Measurements from ENCODE around the gene JMJD1C. TPM values are rescaled to one million over a fixed set of nuclear protein-coding genes. Genes with fewer than 3 reads are reported as not detected.

JMJD1C gene
- total and polyA plus RNA-seq, 10 of the 15 experiments (the other 5 are each of a cell fraction or from before 2014, with no cell fraction given), result 31.2 to 83.3 (median 49.5) TPM

GRCh38 chr10:63331586-63331985 is 134.2 kb downstream of the JMJD1C start (continued):
- TF ChIP-seq, protein P1, sequence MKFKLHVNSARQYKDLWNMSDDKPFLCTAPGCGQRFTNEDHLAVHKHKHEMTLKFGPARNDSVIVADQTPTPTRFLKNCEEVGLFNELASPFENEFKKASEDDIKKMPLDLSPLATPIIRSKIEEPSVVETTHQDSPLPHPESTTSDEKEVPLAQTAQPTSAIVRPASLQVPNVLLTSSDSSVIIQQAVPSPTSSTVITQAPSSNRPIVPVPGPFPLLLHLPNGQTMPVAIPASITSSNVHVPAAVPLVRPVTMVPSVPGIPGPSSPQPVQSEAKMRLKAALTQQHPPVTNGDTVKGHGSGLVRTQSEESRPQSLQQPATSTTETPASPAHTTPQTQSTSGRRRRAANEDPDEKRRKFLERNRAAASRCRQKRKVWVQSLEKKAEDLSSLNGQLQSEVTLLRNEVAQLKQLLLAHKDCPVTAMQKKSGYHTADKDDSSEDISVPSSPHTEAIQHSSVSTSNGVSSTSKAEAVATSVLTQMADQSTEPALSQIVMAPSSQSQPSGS (IDR thresholded peaks at IDR 0.05; ENCODE audit: low read length), result no peak

DNA sequence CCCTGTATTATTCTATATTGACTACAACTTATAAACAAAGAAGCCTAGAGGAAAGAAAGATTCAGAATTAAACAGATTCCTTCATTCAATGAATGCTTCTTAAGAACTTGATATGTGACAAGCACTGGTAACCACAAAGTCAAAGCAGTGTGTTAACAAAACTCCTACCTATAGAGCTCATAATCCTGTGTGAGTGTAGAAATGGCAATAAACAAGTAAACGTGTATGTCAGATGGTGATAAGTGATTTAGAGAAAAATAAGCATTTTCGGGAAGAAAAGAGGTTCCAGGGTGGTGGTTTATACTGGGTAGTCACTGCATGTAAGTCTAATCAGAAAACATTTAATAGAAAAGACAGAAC is 141.3 kb downstream of the JMJD1C start:
- no peaks in the 10 kb centered on the region for H3K27me3 ChIP-seq (replicated peaks in 1 of 2; ENCODE audit: control insufficient read depth in 2 of 2, insufficient read depth in 2 of 2, low read length in 1 of 2)
- no peak overlapping the region for H3K9ac ChIP-seq (ENCODE audit: control insufficient read depth, insufficient read depth, low read length)
- H2AFZ ChIP-seq (ENCODE audit: control insufficient read depth, low read depth, low read length), result no peak overlapping the region
- no peak overlapping the region for H3K4me2 ChIP-seq (ENCODE audit: control insufficient read depth, insufficient read depth)
- no peaks in the 10 kb centered on the region for H3K9me3 ChIP-seq (replicated peaks; ENCODE audit: control insufficient read depth, insufficient read depth, low read length)
- H3K79me2 ChIP-seq (ENCODE audit: control insufficient read depth, insufficient read depth, low read length), result no peaks in the 10 kb centered on the region; the same call in 1 of the 2 replicates
- no peaks in the 10 kb centered on the region for H3K36me3 ChIP-seq (ENCODE audit: control insufficient read depth in 2 of 2, insufficient read depth in 2 of 2, low read length in 1 of 2)
- FAIRE-seq, result no peak
- no peak overlapping the region for H3K27ac ChIP-seq (ENCODE audit: control insufficient read depth, insufficient read depth)
- H3K4me1 ChIP-seq (ENCODE audit: control insufficient read depth, insufficient read depth, low read length), result no peaks in the 10 kb centered on the region
- no peak overlapping the region for H3K4me3 ChIP-seq
- ChIA-PET CTCF (interaction anchor here (1.1 to 1.2 kb wide), 3 partner anchors 13 to 396 kb away, joined by 4 to 6 read pairs (median 5); no protein-coding TSS in a partner anchor), RAD21 (ENCODE audit: unreplicated experiment) (no interaction called here), POLR2A (interaction anchor here (1.2 kb wide), 1 partner anchor 12 kb away, joined by 5 read pairs; no protein-coding TSS in a partner anchor), SMC1A (ENCODE audit: uncharacterized antibody, unreplicated experiment) (interaction anchor here (0.9 to 1.9 kb wide), 9 partner anchors 11 to 62 kb away, joined by 3 to 6 read pairs (median 4); no protein-coding TSS in a partner anchor)
- DNase-seq (ENCODE audit: low read depth, low spot score), result no peak
- TF ChIP-seq ESRRA (IDR thresholded peaks at IDR 0.05; ENCODE audit: low read length) (no peak), REST (IDR thresholded peaks at IDR 0.05; ENCODE audit: low read depth, low read length) (no peak), MAX (IDR thresholded peaks at IDR 0.05; ENCODE audit: low read depth, low read length) (no peak)
- TF ChIP-seq, protein P2, sequence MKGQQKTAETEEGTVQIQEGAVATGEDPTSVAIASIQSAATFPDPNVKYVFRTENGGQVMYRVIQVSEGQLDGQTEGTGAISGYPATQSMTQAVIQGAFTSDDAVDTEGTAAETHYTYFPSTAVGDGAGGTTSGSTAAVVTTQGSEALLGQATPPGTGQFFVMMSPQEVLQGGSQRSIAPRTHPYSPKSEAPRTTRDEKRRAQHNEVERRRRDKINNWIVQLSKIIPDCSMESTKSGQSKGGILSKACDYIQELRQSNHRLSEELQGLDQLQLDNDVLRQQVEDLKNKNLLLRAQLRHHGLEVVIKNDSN (IDR thresholded peaks at IDR 0.05; ENCODE audit: borderline replicate concordance, extremely low read length, insufficient read depth, low read depth, low read length), result no peak
- BruUV-seq (replicated peaks), result no TSS peak
- ATAC-seq, result no peak
- 95% methylated on average over 2 of the region's 2 CpGs for WGBS (ENCODE audit: insufficient coverage, insufficient replicate concordance, low lambda C conversion rate, missing lambda C conversion rate)
- in situ Hi-C loops (cut with MboI) (no loop called here), intact Hi-C loops (cut with micrococcal nuclease; ENCODE audit: unreplicated experiment) (no loop called here)
- no peaks in the 10 kb centered on the region for H4K20me1 ChIP-seq (ENCODE audit: control insufficient read depth, insufficient read depth)

Data from GM12878 (cell line).